Neural cell (in vitro differentiated cells): ENCODE results near the gene ODF2L.

Source experiments
- CTCF ChIP-seq: fragments of 450-650 bp; IDR thresholded peaks from 2 replicates; pipeline ENCODE4 v1.5.1; 2014; ENCODE audit warnings: antibody characterized with exemption, mild to moderate bottlenecking, moderate library complexity; ENCODE audit not compliant: poor library complexity, severe bottlenecking
- EP300 ChIP-seq: fragments of 450-650 bp; conservative IDR thresholded peaks from 2 replicates; pipeline ENCODE4 v1.6.1; 2014; ENCODE audit warnings: antibody characterized with exemption, mild to moderate bottlenecking, moderate library complexity; ENCODE audit not compliant: poor library complexity, severe bottlenecking
- EZH2 ChIP-seq: fragments of 200-600, 300-800 bp; shearing (Covaris generic), sonication (generic); IDR thresholded peaks from 2 replicates; pipeline ENCODE4 v1.6.1; 2014; ENCODE audit warnings: antibody characterized with exemption, low read length, borderline replicate concordance, mild to moderate bottlenecking; ENCODE audit not compliant: insufficient read depth, poor library complexity, severe bottlenecking
- MXI1 ChIP-seq: fragments of 450-650 bp; conservative IDR thresholded peaks from 2 replicates; pipeline ENCODE4 v1.6.1; 2014; ENCODE audit warnings: antibody characterized with exemption, mild to moderate bottlenecking; ENCODE audit not compliant: poor library complexity, severe bottlenecking
- POLR2AphosphoS5 ChIP-seq: IDR thresholded peaks from 2 replicates; pipeline ENCODE4 v1.6.1; 2012
- RAD21 ChIP-seq: fragments of 450-650 bp; conservative IDR thresholded peaks from 2 replicates; pipeline ENCODE4 v1.6.1; 2014; ENCODE audit warnings: antibody characterized with exemption, mild to moderate bottlenecking, moderate library complexity
- REST ChIP-seq: IDR thresholded peaks from 2 replicates; pipeline ENCODE4 v1.6.1; 2012; ENCODE audit warnings: borderline replicate concordance
- TAF1 ChIP-seq: IDR thresholded peaks from 2 replicates; pipeline ENCODE4 v1.6.1; 2012; ENCODE audit warnings: low read depth

GRCh38 chr1:86382878-86383277, 13.2 kb downstream of the ODF2L start:
- TF ChIP-seq RAD21: no peak
- TF ChIP-seq CTCF: no peak
- TF ChIP-seq EZH2: no peak
- no peak for TF ChIP-seq EP300
- TF ChIP-seq POLR2AphosphoS5: no peak
- no peak for TF ChIP-seq REST
- TF ChIP-seq MXI1: no peak
- no peak for TF ChIP-seq TAF1
